NCI-H187 treated with DMSO at 0.1 percent for 48 hours (cell line): ENCODE measurements around the gene LIMA1.
"Not testable (repeated sequence)": the region's sequence is repeated elsewhere in the genome, so short reads cannot be mapped to it uniquely, and the experiment has no call there.

Source experiments
- DNase-seq: peaks from one replicate; lab custom pipeline; 2025; lab: John Stamatoyannopoulos, UW

The LIMA1 gene

GRCh38 chr12:50247665-50248064 is 35.7 kb downstream of the LIMA1 start:
- DNase-seq = not testable (repeated sequence)

GRCh38 chr12:50246873-50247612 is 36.3 kb downstream of the LIMA1 start:
- DNase-seq = no peak

GRCh38 chr12:50246197-50246865 is 37.0 kb downstream of the LIMA1 start:
- DNase-seq = no peak

- DNase-seq = no peak
These were observed 39.8 kb downstream of the LIMA1 start for GRCh38 chr12:50243507-50243906.

GRCh38 chr12:50242751-50243191 is 40.5 kb downstream of the LIMA1 start:
- no peak for DNase-seq

- DNase-seq = no peak
These were observed 42.1 kb downstream of the LIMA1 start for GRCh38 chr12:50241178-50241577.

- no peak for DNase-seq
These were observed 42.6 kb downstream of the LIMA1 start for GRCh38 chr12:50240792-50241114.

GRCh38 chr12:50240096-50240791 is 43.1 kb downstream of the LIMA1 start:
- no peak for DNase-seq

- no peak for DNase-seq
These were observed 43.9 kb downstream of the LIMA1 start for GRCh38 chr12:50239355-50239891.

- no peak for DNase-seq
These were observed 49.0 kb downstream of the LIMA1 start for GRCh38 chr12:50234347-50234746.

- no peak for DNase-seq
These were observed 50.5 kb downstream of the LIMA1 start for GRCh38 chr12:50232771-50233209.

GRCh38 chr12:50232206-50232605 is 51.1 kb downstream of the LIMA1 start:
- DNase-seq = no peak

- DNase-seq = no peak
These were observed 52.0 kb downstream of the LIMA1 start for GRCh38 chr12:50231346-50231745.

- DNase-seq = no peak
These were observed 53.1 kb downstream of the LIMA1 start for GRCh38 chr12:50230217-50230616.

GRCh38 chr12:50224026-50224692 is 59.2 kb downstream of the LIMA1 start:
- peak; percentile 81 for DNase-seq

- DNase-seq = peak; percentile 28
These were observed 61.0 kb downstream of the LIMA1 start for GRCh38 chr12:50222275-50222783.

GRCh38 chr12:50221228-50222008 is 61.9 kb downstream of the LIMA1 start:
- peak; percentile 42 for DNase-seq

- no peak for DNase-seq
These were observed 62.8 kb downstream of the LIMA1 start for GRCh38 chr12:50220363-50220995.

GRCh38 chr12:50219544-50219943 is 63.8 kb downstream of the LIMA1 start:
- no peak for DNase-seq

- DNase-seq = not testable (repeated sequence)
These were observed 64.3 kb downstream of the LIMA1 start for GRCh38 chr12:50219001-50219400.

GRCh38 chr12:50218386-50218785 is 64.9 kb downstream of the LIMA1 start:
- DNase-seq = no peak
